SKM-1 treated with dmso at 0.1 percent for 144 hours (cell line): ENCODE data around the gene RRH.
"Not testable (repeated sequence)": the region's sequence is repeated elsewhere in the genome, so short reads cannot be mapped to it uniquely, and the experiment has no call there.

Experiments used
- DNase-seq: peaks from one replicate; lab custom pipeline; 2025; ENCODE audit not compliant: unreplicated experiment; lab: John Stamatoyannopoulos, UW

The RRH gene

DNA sequence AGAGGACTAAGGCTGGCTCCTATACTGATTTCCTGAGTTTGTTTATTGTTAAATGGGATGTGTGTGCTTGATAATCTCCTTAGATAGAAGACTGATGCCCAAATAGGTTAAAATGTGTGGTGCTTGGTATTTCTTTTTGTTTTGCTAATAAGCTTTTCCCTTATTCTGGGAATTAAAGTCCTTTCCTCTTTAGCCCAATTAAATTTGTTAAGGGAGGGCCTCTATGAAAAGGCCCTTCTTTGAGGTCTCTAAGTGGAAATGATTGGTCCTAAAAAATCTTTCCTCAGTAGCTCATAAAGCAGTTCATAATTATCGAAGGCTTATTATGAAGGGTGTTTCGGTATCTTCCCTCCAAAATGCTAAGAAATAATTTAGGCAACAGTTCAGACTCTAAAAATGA, at the start of gene RRH:
Gene RRH, plus strand, starts transcription at position 301 of the 400 bp plus-strand sequence. Its CDS starts 56 bp downstream, at position 357.
- DNase-seq, result no peak

- not testable (repeated sequence) for DNase-seq
These were observed 45.7 kb upstream of the RRH start for GRCh38 chr4:109782092-109782491.

GRCh38 chr4:109786846-109787245, 40.9 kb upstream of the RRH start:
- no peak for DNase-seq

DNA sequence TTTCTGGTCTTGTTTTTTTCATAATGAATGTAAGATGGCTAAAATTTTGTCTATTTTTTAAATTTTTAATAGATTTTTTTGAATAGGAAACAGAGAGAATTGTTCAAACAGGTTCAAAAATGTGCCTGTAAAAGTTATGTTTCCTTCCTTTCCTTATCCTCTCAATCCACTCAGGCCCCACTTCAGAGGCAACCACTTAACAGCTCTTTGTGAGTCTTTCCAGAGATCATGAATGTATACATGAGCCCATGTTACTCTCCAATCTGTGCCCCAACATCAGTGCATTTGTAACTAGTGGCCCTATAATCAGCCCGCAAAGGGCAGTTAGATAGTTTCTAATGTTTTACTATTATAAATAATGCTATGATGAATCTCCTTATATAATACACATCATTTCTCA, 40.0 kb upstream of the RRH start:
- no peak for DNase-seq

GRCh38 chr4:109795059-109795458, 32.7 kb upstream of the RRH start:
- DNase-seq, result no peak

DNA sequence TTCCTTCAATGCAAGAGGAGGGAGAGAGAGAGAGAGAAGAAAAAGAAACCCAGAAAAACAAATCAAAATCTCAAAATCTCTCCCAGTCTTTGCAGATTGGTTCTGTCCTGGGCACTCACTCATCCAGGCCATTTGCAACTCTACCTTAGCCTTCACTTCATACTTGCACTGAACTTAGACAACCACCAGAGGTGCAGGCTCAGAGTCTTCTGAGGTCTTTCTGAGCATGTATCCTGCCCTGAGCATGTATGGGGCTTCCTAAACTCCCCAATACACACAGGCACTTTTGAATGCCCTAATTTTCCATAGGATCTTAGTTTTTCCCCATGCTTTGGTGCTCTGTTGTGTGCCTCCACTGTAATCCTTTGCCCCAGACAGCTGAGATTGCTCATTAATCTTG, 28.9 kb upstream of the RRH start:
- DNase-seq, result no peak

GRCh38 chr4:109801099-109801789, 26.5 kb upstream of the RRH start:
- DNase-seq, result no peak

- DNase-seq, result no peak
These were observed 25.9 kb upstream of the RRH start, which contains the start of gene CFI for GRCh38 chr4:109801895-109802319. Gene CFI, minus strand, starts transcription at chr4:109801999. Its CDS starts 28 bp downstream, at chr4:109801971.

GRCh38 chr4:109803924-109804571, 23.7 kb upstream of the RRH start:
- DNase-seq, result peak; percentile 18

- no peak for DNase-seq
These were observed 18.1 kb upstream of the RRH start for GRCh38 chr4:109809655-109810054.

DNA sequence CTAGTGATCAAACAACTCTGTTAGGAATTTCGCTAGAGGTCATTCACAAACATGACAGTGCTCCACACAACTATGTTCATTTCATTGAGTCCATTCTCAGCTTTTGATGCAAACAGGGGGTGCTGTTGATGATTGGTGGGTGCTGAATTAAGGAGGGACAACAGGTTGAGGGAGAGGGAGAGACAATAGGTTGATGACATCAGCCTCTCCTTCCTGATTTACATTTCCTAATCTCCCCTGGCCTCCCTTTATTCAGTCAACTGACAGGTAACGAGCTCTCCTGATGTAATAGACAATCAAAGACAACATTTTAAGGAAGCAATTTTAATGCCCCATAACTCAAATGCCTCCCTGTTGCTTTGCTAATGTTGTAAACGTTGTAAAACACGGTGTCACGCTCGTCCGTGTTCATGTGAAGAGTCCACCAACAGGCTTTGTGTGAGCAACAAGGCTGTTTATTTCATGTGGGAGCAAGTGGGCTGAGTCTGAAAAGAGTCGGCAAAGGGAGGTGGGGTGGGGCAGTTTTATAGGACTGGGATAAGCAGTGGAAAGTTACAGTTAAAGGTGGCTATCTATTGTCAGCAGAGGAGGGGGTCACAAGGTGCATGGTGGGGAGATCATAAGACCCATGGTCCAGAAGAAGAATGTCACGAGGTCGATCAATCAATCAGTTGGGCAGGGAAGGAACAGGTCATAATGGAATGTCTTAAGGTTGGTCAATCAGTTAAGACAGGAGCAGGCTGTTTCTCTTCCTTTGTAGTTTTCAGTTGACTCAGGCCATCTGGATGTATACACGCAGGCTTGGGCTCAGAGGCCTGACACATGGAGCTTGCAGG, 17.0 kb upstream of the RRH start:
- DNase-seq, result no peak

- no peak for DNase-seq
These were observed 16.1 kb upstream of the RRH start for GRCh38 chr4:109811707-109812106.

DNA sequence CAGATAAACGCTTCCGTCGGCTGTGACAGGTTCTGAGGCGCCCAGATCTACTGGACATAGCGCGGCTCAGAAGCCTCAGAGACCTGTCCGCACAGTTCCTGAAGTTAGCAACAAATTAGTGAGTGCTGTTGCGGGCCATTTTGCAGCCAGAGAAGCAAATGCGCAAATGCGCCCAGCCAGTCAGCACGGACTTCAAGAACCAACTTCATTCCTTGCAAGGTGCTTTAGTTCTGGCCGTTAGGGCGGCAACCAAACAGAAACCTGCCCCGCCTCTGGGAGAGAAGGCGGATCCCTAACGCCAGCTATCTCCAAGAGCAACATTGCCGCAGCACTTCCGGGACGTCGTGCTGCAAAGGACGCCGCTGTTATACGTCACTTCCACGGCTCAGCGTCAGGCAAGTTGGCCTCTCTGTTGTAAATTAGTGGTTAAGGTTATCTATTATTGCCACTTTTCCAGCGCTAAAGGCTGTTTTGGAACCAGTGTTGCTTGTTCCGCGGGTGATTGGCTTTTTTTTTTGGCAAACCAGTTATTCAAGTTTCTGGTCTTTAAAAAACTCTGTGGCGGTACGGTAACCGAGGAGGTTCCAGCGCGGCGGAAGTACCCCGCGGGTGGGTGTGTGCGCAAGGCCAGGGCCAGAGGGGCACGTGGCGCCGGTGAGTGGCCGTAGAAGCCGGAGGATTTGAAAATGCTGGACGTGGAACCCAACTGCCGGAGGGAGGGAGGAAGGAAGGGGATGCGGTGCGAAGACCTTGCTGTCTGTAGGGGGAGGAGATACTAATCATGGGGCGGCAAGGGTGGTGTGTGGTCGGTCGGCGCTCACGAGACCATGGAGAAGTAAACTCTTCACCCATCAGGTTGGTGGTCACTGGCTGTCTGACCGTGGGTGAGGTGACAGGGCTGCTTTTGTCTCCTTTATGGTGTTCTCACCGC, 12.4 kb upstream of the RRH start, which contains the start of gene GAR1:
Gene GAR1, plus strand, starts transcription at position 612 of the 931 bp plus-strand sequence. CDS start 403 bp downstream, outside the sequence.
- DNase-seq, result peak; percentile 95

GRCh38 chr4:109816082-109816442, 11.7 kb upstream of the RRH start:
- no peak for DNase-seq

DNA sequence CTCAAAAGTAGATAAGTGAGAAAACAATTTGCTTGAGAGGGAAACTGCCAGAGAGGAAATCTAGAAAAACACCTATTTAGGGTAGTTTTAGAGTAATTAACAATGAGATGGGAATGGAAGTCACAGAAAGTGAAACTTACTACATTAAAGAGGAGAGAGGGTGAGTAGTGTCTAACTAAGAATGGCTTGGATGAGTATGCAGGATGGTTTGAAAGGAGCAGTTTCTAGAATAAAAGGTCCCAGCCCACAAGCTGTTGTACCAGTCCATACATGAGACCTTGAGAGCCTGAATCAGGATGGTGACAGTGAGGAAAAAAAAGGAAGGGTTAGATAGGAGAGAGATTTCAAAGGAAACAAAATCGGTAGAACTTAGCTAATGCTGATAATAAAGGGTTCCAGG, 10.9 kb upstream of the RRH start:
- no peak for DNase-seq

DNA sequence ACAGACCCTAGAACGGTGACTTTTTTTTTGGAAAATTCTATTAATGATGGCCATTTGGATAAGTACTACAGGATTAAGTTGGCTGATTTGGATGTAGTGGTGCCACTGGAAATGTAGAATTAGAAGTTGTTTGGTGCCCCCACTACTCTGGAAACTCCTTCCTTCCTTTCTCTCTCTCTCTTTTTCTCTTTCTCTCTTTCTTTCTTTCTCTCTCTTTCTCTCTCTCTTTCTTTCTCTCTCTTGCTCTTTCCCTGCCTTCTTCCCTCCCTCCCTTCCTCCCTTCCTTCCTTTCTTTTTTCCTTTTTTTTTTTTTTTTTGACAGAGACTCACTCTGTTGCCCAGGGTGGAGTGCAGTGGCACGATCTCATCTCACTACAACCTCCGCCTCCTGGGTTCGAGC, 9.5 kb upstream of the RRH start:
- no peak for DNase-seq

GRCh38 chr4:109820563-109820962, 7.2 kb upstream of the RRH start:
- DNase-seq, result no peak

GRCh38 chr4:109821185-109821584, 6.6 kb upstream of the RRH start:
- no peak for DNase-seq

- peak; percentile 6 for DNase-seq
These were observed 1.1 kb upstream of the RRH start for GRCh38 chr4:109826719-109827118.

DNA sequence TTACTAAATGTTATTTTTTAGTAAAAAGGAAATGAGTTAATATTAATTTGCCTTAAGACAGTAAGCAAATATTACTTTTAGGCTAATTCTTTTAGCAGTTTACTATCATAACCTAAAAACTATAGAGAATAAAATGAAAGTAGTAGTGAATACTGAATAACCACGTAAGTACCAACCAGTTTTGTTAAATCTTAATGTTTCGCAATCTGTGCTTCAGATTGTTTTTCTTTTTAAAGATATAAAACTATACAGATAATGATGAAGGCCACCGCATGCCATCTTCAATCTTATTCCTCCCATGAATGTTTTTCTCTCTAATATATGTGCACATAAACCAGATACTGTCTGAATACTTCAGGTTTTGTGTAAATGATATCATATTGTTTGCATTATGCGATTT, 6.0 kb downstream of the RRH start:
- no peak for DNase-seq

DNA sequence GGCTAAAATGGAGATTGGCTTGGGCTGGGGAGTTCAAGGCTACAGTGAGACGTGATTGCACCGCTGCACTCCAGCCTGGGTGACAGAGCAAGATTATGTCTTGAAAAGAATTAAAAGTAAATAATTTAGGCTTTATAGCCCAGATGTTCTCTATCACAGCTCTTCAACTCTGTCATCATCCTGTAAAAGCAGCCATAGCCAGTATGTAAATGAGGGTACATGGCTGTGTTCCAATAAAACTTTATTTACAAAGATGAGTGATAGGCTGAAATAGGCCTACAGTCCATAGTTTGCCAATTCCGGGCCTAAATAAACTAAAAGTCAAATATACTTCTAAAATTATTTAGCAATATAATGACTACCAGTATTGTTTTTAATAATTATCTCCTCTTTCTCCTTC, 9.2 kb downstream of the RRH start:
- no peak for DNase-seq
